ENCODE results near the gene MYRF. TPM values are rescaled to one million over a fixed set of nuclear protein-coding genes. Genes with fewer than 3 reads are reported as not detected.
A peak's percentile ranks its signal among the peaks of the same experiment; 100 is the strongest.

The MYRF gene
- total and polyA plus RNA-seq, 9 of the 15 experiments (the other 6 are each of a cell fraction or from before 2014, with no cell fraction given): 2.3 to 25.8 (median 7.1) TPM

DNA sequence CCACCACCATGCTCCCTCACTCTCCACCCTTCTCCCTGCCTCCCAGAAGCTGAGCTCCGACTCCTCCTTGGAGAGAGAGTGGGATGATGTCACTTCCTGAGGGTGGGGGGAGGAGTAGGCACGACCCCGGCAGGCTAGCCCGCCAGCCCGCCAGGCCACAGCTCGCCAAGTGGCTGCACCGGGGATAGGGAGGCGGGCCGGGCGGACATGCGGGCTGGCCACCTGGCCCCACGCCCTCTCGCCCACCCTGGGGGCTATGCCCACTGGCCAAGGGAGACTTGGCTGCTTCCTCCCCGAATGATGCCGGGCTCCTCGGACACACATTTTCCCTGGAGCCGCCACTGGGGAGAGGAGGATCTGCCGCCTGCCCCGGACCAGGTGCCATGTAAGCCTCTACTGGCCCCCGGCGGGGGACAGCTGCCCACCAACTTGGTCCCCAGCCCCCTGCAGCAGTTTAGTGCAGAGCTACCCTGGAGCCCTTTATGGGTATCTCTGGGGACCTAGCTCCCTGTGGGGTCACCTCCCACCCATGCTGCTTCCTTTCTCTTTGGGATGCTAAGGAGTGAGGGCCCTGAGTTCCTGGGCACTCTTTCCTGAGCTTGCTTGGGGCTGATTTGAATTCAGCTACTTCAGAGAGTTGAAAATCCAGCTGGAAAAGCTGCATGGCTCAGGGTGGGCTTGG lies 33.7 kb upstream of the MYRF start (continued):
- TF ChIP-seq, protein P1, sequence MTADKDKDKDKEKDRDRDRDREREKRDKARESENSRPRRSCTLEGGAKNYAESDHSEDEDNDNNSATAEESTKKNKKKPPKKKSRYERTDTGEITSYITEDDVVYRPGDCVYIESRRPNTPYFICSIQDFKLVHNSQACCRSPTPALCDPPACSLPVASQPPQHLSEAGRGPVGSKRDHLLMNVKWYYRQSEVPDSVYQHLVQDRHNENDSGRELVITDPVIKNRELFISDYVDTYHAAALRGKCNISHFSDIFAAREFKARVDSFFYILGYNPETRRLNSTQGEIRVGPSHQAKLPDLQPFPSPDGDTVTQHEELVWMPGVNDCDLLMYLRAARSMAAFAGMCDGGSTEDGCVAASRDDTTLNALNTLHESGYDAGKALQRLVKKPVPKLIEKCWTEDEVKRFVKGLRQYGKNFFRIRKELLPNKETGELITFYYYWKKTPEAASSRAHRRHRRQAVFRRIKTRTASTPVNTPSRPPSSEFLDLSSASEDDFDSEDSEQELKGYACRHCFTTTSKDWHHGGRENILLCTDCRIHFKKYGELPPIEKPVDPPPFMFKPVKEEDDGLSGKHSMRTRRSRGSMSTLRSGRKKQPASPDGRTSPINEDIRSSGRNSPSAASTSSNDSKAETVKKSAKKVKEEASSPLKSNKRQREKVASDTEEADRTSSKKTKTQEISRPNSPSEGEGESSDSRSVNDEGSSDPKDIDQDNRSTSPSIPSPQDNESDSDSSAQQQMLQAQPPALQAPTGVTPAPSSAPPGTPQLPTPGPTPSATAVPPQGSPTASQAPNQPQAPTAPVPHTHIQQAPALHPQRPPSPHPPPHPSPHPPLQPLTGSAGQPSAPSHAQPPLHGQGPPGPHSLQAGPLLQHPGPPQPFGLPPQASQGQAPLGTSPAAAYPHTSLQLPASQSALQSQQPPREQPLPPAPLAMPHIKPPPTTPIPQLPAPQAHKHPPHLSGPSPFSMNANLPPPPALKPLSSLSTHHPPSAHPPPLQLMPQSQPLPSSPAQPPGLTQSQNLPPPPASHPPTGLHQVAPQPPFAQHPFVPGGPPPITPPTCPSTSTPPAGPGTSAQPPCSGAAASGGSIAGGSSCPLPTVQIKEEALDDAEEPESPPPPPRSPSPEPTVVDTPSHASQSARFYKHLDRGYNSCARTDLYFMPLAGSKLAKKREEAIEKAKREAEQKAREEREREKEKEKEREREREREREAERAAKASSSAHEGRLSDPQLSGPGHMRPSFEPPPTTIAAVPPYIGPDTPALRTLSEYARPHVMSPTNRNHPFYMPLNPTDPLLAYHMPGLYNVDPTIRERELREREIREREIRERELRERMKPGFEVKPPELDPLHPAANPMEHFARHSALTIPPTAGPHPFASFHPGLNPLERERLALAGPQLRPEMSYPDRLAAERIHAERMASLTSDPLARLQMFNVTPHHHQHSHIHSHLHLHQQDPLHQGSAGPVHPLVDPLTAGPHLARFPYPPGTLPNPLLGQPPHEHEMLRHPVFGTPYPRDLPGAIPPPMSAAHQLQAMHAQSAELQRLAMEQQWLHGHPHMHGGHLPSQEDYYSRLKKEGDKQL (CRISPR knock-in tag; IDR thresholded peaks at IDR 0.05; ENCODE audit: borderline replicate concordance): no peak
- TF ChIP-seq, protein P2, sequence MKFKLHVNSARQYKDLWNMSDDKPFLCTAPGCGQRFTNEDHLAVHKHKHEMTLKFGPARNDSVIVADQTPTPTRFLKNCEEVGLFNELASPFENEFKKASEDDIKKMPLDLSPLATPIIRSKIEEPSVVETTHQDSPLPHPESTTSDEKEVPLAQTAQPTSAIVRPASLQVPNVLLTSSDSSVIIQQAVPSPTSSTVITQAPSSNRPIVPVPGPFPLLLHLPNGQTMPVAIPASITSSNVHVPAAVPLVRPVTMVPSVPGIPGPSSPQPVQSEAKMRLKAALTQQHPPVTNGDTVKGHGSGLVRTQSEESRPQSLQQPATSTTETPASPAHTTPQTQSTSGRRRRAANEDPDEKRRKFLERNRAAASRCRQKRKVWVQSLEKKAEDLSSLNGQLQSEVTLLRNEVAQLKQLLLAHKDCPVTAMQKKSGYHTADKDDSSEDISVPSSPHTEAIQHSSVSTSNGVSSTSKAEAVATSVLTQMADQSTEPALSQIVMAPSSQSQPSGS (CRISPR knock-in tag; IDR thresholded peaks at IDR 0.05): peak; percentile 44; the same call in 1 of the 2 replicates
- TF ChIP-seq ZC3H11A (IDR thresholded peaks at IDR 0.05; ENCODE audit: low read depth, low read length): no peak
- no peak for TF ChIP-seq ZNF253 (CRISPR knock-in tag; conservative IDR thresholded peaks at IDR 0.05)
- TF ChIP-seq U2AF2 (optimal IDR thresholded peaks at IDR 0.05; ENCODE audit: low read depth, low read length): no peak
- TF ChIP-seq RFX1 (IDR thresholded peaks at IDR 0.05): no peak
- TF ChIP-seq, protein P3, sequence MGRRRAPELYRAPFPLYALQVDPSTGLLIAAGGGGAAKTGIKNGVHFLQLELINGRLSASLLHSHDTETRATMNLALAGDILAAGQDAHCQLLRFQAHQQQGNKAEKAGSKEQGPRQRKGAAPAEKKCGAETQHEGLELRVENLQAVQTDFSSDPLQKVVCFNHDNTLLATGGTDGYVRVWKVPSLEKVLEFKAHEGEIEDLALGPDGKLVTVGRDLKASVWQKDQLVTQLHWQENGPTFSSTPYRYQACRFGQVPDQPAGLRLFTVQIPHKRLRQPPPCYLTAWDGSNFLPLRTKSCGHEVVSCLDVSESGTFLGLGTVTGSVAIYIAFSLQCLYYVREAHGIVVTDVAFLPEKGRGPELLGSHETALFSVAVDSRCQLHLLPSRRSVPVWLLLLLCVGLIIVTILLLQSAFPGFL (CRISPR knock-in tag; IDR thresholded peaks at IDR 0.05): no peak

All from K562 (cell line).